Uterus (tissue), 4 donors: ENCODE results near the gene MYO16. TPM values are rescaled to one million over a fixed set of nuclear protein-coding genes. Genes with fewer than 3 reads are reported as not detected.

Source experiments
- DNase-seq, 2 donors: peaks; one replicate each; pipeline ENCODE4 v3.0.0-alpha.2; 2019 to 2020
- H3K27ac ChIP-seq, 2 donors: fragments of 200-600 bp; sonication (generic); 1 replicate in 1 of 2; 2 replicates in 1 of 2; pipeline ENCODE4 v1.5.1; 2016 to 2018
- H3K27me3 ChIP-seq, 2 donors: fragments of 200-600 bp; sonication (generic); one replicate each; pipeline ENCODE4 v1.5.1; 2018 to 2019; ENCODE audit warnings: control low read depth in 1 of 2
- H3K36me3 ChIP-seq, 2 donors: fragments of 200-600 bp; sonication (generic); one replicate each; pipeline ENCODE4 v1.5.1; 2019; ENCODE audit warnings: control low read depth in 1 of 2
- H3K4me1 ChIP-seq, 2 donors: fragments of 200-600 bp; sonication (generic); one replicate each; pipeline ENCODE4 v1.5.1; 2018 to 2019; ENCODE audit warnings: control low read depth in 1 of 2
- H3K4me3 ChIP-seq, 2 donors: fragments of 200-600 bp; sonication (generic); 1 replicate in 1 of 2; 2 replicates in 1 of 2; pipeline ENCODE4 v1.5.1; 2018 to 2019; ENCODE audit warnings: mild to moderate bottlenecking in 1 of 2
- H3K9me3 ChIP-seq, 2 donors: fragments of 200-600 bp; sonication (generic); one replicate each; pipeline ENCODE4 v1.5.1; 2019; ENCODE audit warnings: control low read depth in 1 of 2
- CTCF ChIP-seq, 4 experiments: fragments of 200-600 bp in 2 of 4; fragments of 450-650 bp in 2 of 4; sonication (generic) in 2 of 4; IDR thresholded peaks; one replicate each; pipeline ENCODE4 v1.5.1; 2016 to 2019; ENCODE audit warnings: antibody characterized with exemption in 4 of 4, mild to moderate bottlenecking in 2 of 4, moderate library complexity in 1 of 4
- POLR2A ChIP-seq, 2 donors: fragments of 450-650 bp; IDR thresholded peaks; one replicate each; pipeline ENCODE4 v1.6.1; 2016; ENCODE audit warnings: antibody characterized with exemption in 2 of 2, mild to moderate bottlenecking in 1 of 2, moderate library complexity in 1 of 2
- intact Hi-C: fragments of 100-400 bp; cut with DNase I; formaldehyde crosslinking; loops from one replicate; pipeline ENCODE4 v1.15.1; 2023; ENCODE audit warnings: low total_unique reads
- total RNA-seq, 4 donors: library from RNA; depleted of rRNA in 3 of 4; stranded (reverse); fragments of >200 nt in 3 of 4; gene quantifications; one replicate each; pipeline versions ENCODE4 v1.1.0 to v1.2.4, GENCODE V29; 2014 to 2023
- donor health status: DM: yes; HTN: yes; CAD: no.

MYO16 gene
- total RNA-seq, 4 donors from 2014 or later: 0.35 to 0.88 TPM; not detected in 2

- H3K4me1 ChIP-seq: no peaks in the 10 kb centered on the region
- no peaks in the 10 kb centered on the region for H3K9me3 ChIP-seq
- H3K36me3 ChIP-seq: no peaks in the 10 kb centered on the region
- no peak overlapping the region for H3K4me3 ChIP-seq
- no peak overlapping the region for H3K27ac ChIP-seq
- DNase-seq: no peak
- intact Hi-C loops: no loop called here
- TF ChIP-seq POLR2A (IDR thresholded peaks at IDR 0.05) (no peak), CTCF (IDR thresholded peaks at IDR 0.05) (no peak)
- H3K27me3 ChIP-seq: no peaks in the 10 kb centered on the region
These were observed 3.3 kb downstream of the MYO16 start for GRCh38 chr13:108632649-108633167.

GRCh38 chr13:108638901-108639300 is 9.5 kb downstream of the MYO16 start:
- DNase-seq: no peak
- Histone ChIP-seq H3K4me1 (no peaks in the 10 kb centered on the region), H3K27me3 (no peaks in the 10 kb centered on the region), H3K27ac (no peak overlapping the region), H3K9me3 (no peaks in the 10 kb centered on the region), H3K4me3 (no peak overlapping the region), H3K36me3 (no peaks in the 10 kb centered on the region)
- intact Hi-C loops: no loop called here
- no peak for TF ChIP-seq CTCF (IDR thresholded peaks at IDR 0.05)
- TF ChIP-seq POLR2A (IDR thresholded peaks at IDR 0.05): no peak

- TF ChIP-seq CTCF (IDR thresholded peaks at IDR 0.05) (no peak), POLR2A (IDR thresholded peaks at IDR 0.05) (no peak)
- no peaks in the 10 kb centered on the region for H3K4me1 ChIP-seq
- no peak overlapping the region for H3K27ac ChIP-seq
- no peaks in the 10 kb centered on the region for H3K36me3 ChIP-seq
- DNase-seq: no peak
- H3K4me3 ChIP-seq: no peak overlapping the region
- intact Hi-C loops: no loop called here
- no peaks in the 10 kb centered on the region for H3K9me3 ChIP-seq
- no peaks in the 10 kb centered on the region for H3K27me3 ChIP-seq
These were observed 14.4 kb downstream of the MYO16 start for GRCh38 chr13:108643646-108644353.

GRCh38 chr13:108645376-108645775 is 16.0 kb downstream of the MYO16 start:
- Histone ChIP-seq H3K4me3 (no peak overlapping the region), H3K9me3 (no peaks in the 10 kb centered on the region), H3K4me1 (no peaks in the 10 kb centered on the region), H3K27me3 (no peaks in the 10 kb centered on the region), H3K27ac (no peak overlapping the region), H3K36me3 (no peaks in the 10 kb centered on the region)
- intact Hi-C loops: no loop called here
- no peak for TF ChIP-seq POLR2A (IDR thresholded peaks at IDR 0.05)
- TF ChIP-seq CTCF (IDR thresholded peaks at IDR 0.05): no peak
- DNase-seq: no peak

- Histone ChIP-seq H3K4me3 (no peak overlapping the region), H3K9me3 (no peaks in the 10 kb centered on the region), H3K4me1 (no peaks in the 10 kb centered on the region), H3K27ac (no peak overlapping the region), H3K27me3 (no peaks in the 10 kb centered on the region), H3K36me3 (no peaks in the 10 kb centered on the region)
- TF ChIP-seq CTCF (IDR thresholded peaks at IDR 0.05): no peak
- TF ChIP-seq POLR2A (IDR thresholded peaks at IDR 0.05): no peak
- intact Hi-C loops: no loop called here
- DNase-seq: no peak
These were observed 20.9 kb downstream of the MYO16 start for GRCh38 chr13:108650271-108650670.
